Left hindlimb (tissue), 1 donor: ENCODE measurements around the gene C3orf38.
A peak's percentile ranks its signal among the peaks of the same experiment; 100 is the strongest.
"Not testable (repeated sequence)": the region's sequence is repeated elsewhere in the genome, so short reads cannot be mapped to it uniquely, and the experiment has no call there.

Experiments
- DNase-seq: peaks from one replicate; pipeline ENCODE4 v3.0.0-alpha.2; 2018

Gene C3orf38

GRCh38 chr3:88166419-88166971 lies 16.7 kb downstream of the C3orf38 start:
- DNase-seq = no peak

- DNase-seq = no peak
Measured at GRCh38 chr3:88167173-88167572, 17.4 kb downstream of the C3orf38 start.

GRCh38 chr3:88167704-88168103 lies 17.9 kb downstream of the C3orf38 start:
- DNase-seq = no peak

GRCh38 chr3:88168171-88168570 lies 18.4 kb downstream of the C3orf38 start:
- DNase-seq = no peak

GRCh38 chr3:88180398-88180999 lies 30.7 kb downstream of the C3orf38 start:
- DNase-seq = no peak

- not testable (repeated sequence) for DNase-seq
Measured at GRCh38 chr3:88182165-88182918, 32.6 kb downstream of the C3orf38 start.

- DNase-seq = no peak
Measured at GRCh38 chr3:88188436-88188835, 38.7 kb downstream of the C3orf38 start.

- no peak for DNase-seq
Measured at GRCh38 chr3:88189361-88189810, 39.6 kb downstream of the C3orf38 start.

- DNase-seq = no peak
Measured at GRCh38 chr3:88191872-88192409, 42.2 kb downstream of the C3orf38 start.

- DNase-seq = no peak
Measured at GRCh38 chr3:88192631-88193030, 42.9 kb downstream of the C3orf38 start.

GRCh38 chr3:88195951-88196434 lies 46.2 kb downstream of the C3orf38 start:
- DNase-seq = no peak

- DNase-seq = no peak
Measured at GRCh38 chr3:88198121-88198520, 48.4 kb downstream of the C3orf38 start.

- peak; percentile 82 for DNase-seq
Measured at GRCh38 chr3:88203642-88204055, 53.9 kb downstream of the C3orf38 start.
